IMR-90 (cell line): ENCODE measurements around the gene PRDM1. TPM values are rescaled to one million over a fixed set of nuclear protein-coding genes. Genes with fewer than 3 reads are reported as not detected.
A peak's percentile ranks its signal among the peaks of the same experiment; 100 is the strongest.

Experiments
- ATAC-seq: fragments of 200-7000 bp; cut with Tn5 transposase; 2 replicates; pipeline ENCODE4 v1.9.1; 2020; ENCODE audit warnings: low read depth, mild to moderate bottlenecking, moderate library complexity
- BruUV-seq: library from RNA; stranded (reverse); fragments of 400-500 nt; replicated peaks from 2 replicates; lab custom pipeline; 2021; lab: Mats Ljungman, UMichigan
- CTCF ChIA-PET: fragments of 300-600 bp; formaldehyde crosslinking; extraction: SDS; loops from one replicate; lab custom pipeline; 2021; ENCODE audit warnings: antibody characterized with exemption; lab: Yijun Ruan, JAX
- POLR2A ChIA-PET: fragments of 300-600 bp; sonication (Branson Sonifier 250); formaldehyde crosslinking; loops from one replicate; lab custom pipeline; 2022; ENCODE audit warnings: antibody characterized with exemption; ENCODE audit not compliant: unreplicated experiment; lab: Charles Lee
- DNase-seq: peaks from one replicate; pipeline ENCODE4 v3.0.0; 2013
- H2AFZ ChIP-seq: replicated peaks from 2 replicates; pipeline ENCODE3; 2013; ENCODE audit warnings: low read length, mild to moderate bottlenecking; ENCODE audit not compliant: poor library complexity
- H2AK5ac ChIP-seq: 2 replicates; pipeline ENCODE4 v1.6.1; 2013; ENCODE audit warnings: low read depth, low read length, inconsistent platforms
- H2AK9ac ChIP-seq: replicated peaks from 2 replicates; pipeline ENCODE3; 2013; ENCODE audit warnings: mild to moderate bottlenecking, low read depth, low read length, moderate library complexity; ENCODE audit not compliant: poor library complexity
- H2BK120ac ChIP-seq: 2 replicates; pipeline ENCODE4 v1.6.1; 2013; ENCODE audit warnings: low read depth, low read length, inconsistent platforms
- H2BK15ac ChIP-seq: 3 replicates; pipeline ENCODE4 v1.6.1; 2013; ENCODE audit warnings: low read depth, low read length, inconsistent platforms
- H2BK20ac ChIP-seq: 2 replicates; pipeline ENCODE4 v1.6.1; 2013; ENCODE audit warnings: low read depth, mild to moderate bottlenecking, inconsistent platforms, low read length, moderate library complexity
- H2BK5ac ChIP-seq: 2 replicates; pipeline ENCODE4 v1.6.1; 2013; ENCODE audit warnings: mild to moderate bottlenecking, low read depth, low read length, inconsistent platforms; ENCODE audit not compliant: poor library complexity, severe bottlenecking
- H3K14ac ChIP-seq: replicated peaks from 2 replicates; pipeline ENCODE4 v1.6.1; 2013; ENCODE audit warnings: low read depth, low read length, inconsistent platforms
- H3K18ac ChIP-seq: 2 replicates; pipeline ENCODE4 v1.6.1; 2013; ENCODE audit warnings: low read depth, low read length, control low read depth
- H3K23ac ChIP-seq: 2 replicates; pipeline ENCODE4 v1.6.1; 2013; ENCODE audit warnings: low read depth, low read length, inconsistent platforms
- H3K27ac ChIP-seq: 2 replicates; pipeline ENCODE4 v1.5.1; 2013; ENCODE audit warnings: mild to moderate bottlenecking, control low read depth, low read length; ENCODE audit not compliant: insufficient read depth
- H3K27me3 ChIP-seq: 2 replicates; pipeline ENCODE4 v1.6.1; 2013; ENCODE audit warnings: low read length; ENCODE audit not compliant: control insufficient read depth, insufficient read depth
- H3K36me3 ChIP-seq: 2 replicates; pipeline ENCODE4 v1.6.1; 2013; ENCODE audit warnings: low read length, mixed read lengths; ENCODE audit not compliant: control insufficient read depth, insufficient read depth
- H3K4ac ChIP-seq: 2 replicates; pipeline ENCODE4 v1.6.1; 2013; ENCODE audit warnings: low read depth, low read length, inconsistent platforms
- H3K4me1 ChIP-seq: 2 replicates; pipeline ENCODE4 v1.6.1; 2013; ENCODE audit warnings: low read length, mixed read lengths; ENCODE audit not compliant: control insufficient read depth, insufficient read depth
- H3K4me2 ChIP-seq: 2 replicates; pipeline ENCODE4 v1.6.1; 2013; ENCODE audit warnings: low read depth, mild to moderate bottlenecking, control low read depth, low read length, moderate library complexity
- H3K4me3 ChIP-seq: 2 replicates; pipeline ENCODE4 v1.5.1; 2013; ENCODE audit warnings: low read depth, mild to moderate bottlenecking, control low read depth, low read length, moderate library complexity; ENCODE audit not compliant: insufficient read depth
- H3K56ac ChIP-seq: 2 replicates; pipeline ENCODE4 v1.6.1; 2013; ENCODE audit warnings: low read length, inconsistent platforms; ENCODE audit not compliant: insufficient read depth; ENCODE audit errors: extremely low read depth
- H3K79me1 ChIP-seq, 2 experiments: 2 replicates each; pipeline ENCODE4 v1.6.1; 2013; ENCODE audit warnings: low read length in 2 of 2, inconsistent platforms in 1 of 2, low read depth in 1 of 2
- H3K9ac ChIP-seq: 2 replicates; pipeline ENCODE4 v1.6.1; 2013; ENCODE audit warnings: low read depth, low read length, control low read depth
- H3K9me1 ChIP-seq: 2 replicates; pipeline ENCODE4 v1.6.1; 2013; ENCODE audit warnings: low read length, inconsistent platforms; ENCODE audit not compliant: insufficient read depth
- H3K9me3 ChIP-seq: 2 replicates; pipeline ENCODE4 v1.6.1; 2013; ENCODE audit warnings: low read length; ENCODE audit not compliant: control insufficient read depth, insufficient read depth
- H4K20me1 ChIP-seq: 2 replicates; pipeline ENCODE4 v1.6.1; 2013; ENCODE audit warnings: low read length, inconsistent platforms; ENCODE audit not compliant: insufficient read depth
- H4K5ac ChIP-seq: 2 replicates; pipeline ENCODE4 v1.6.1; 2013; ENCODE audit warnings: mild to moderate bottlenecking, low read depth, low read length, control low read depth
- H4K8ac ChIP-seq, 2 experiments: 2 replicates each; pipeline ENCODE4 v1.6.1; 2013; ENCODE audit warnings: low read depth in 2 of 2, low read length in 2 of 2, control low read depth in 1 of 2, inconsistent platforms in 1 of 2
- H4K91ac ChIP-seq: 2 replicates; pipeline ENCODE4 v1.6.1; 2013; ENCODE audit warnings: low read depth, low read length, inconsistent platforms; ENCODE audit not compliant: insufficient read depth
- BHLHE40 ChIP-seq: fragments of 150-350 bp; IDR thresholded peaks from 2 replicates; pipeline ENCODE4 v1.6.1; 2016; ENCODE audit warnings: mild to moderate bottlenecking, low read depth, low read length
- CEBPB ChIP-seq: IDR thresholded peaks from 2 replicates; pipeline ENCODE4 v1.6.1; 2012; ENCODE audit warnings: low read depth, low read length, improper control_type of control experiment
- FOS ChIP-seq: fragments of 150-350 bp; IDR thresholded peaks from 2 replicates; pipeline ENCODE4 v1.6.1; 2016; ENCODE audit warnings: low read depth, low read length
- MAFK ChIP-seq: IDR thresholded peaks from 2 replicates; pipeline ENCODE4 v1.6.1; 2012; ENCODE audit warnings: low read depth, low read length, improper control_type of control experiment
- MAZ ChIP-seq: IDR thresholded peaks from 2 replicates; pipeline ENCODE4 v1.6.1; 2012; ENCODE audit warnings: low read depth, mild to moderate bottlenecking, low read length, improper control_type of control experiment, moderate library complexity, borderline replicate concordance
- MXI1 ChIP-seq: IDR thresholded peaks from 2 replicates; pipeline ENCODE4 v1.6.1; 2012; ENCODE audit warnings: low read depth, mild to moderate bottlenecking, low read length, moderate library complexity, borderline replicate concordance
- NFE2L2 ChIP-seq: fragments of 150-350 bp; IDR thresholded peaks from 2 replicates; pipeline ENCODE4 v1.6.1; 2016; ENCODE audit warnings: low read depth, mild to moderate bottlenecking, low read length
- POLR2A ChIP-seq: IDR thresholded peaks from 2 replicates; pipeline ENCODE4 v1.6.1; 2012; ENCODE audit warnings: mild to moderate bottlenecking, low read depth, low read length
- RAD21 ChIP-seq: IDR thresholded peaks from 2 replicates; pipeline ENCODE4 v1.6.1; 2012; ENCODE audit warnings: low read length, improper control_type of control experiment
- RCOR1 ChIP-seq: IDR thresholded peaks from 2 replicates; pipeline ENCODE4 v1.6.1; 2012; ENCODE audit warnings: mild to moderate bottlenecking, low read length, improper control_type of control experiment; ENCODE audit not compliant: insufficient replicate concordance
- RFX5 ChIP-seq: IDR thresholded peaks from 2 replicates; pipeline ENCODE4 v1.8.0; 2012; ENCODE audit warnings: low read depth, mild to moderate bottlenecking, low read length, moderate library complexity
- SMC3 ChIP-seq: fragments of 150-350 bp; IDR thresholded peaks from 2 replicates; pipeline ENCODE4 v1.6.1; 2016; ENCODE audit warnings: low read depth, mild to moderate bottlenecking, antibody characterized with exemption, low read length, moderate library complexity
- WGBS, 2 experiments: methylation state at CpG; one replicate each; pipeline versions ENCODE4 v1.1.5 to v1.1.7; 2013; ENCODE audit warnings: missing lambda C conversion rate in 2 of 2; ENCODE audit not compliant: insufficient read length in 1 of 2; ENCODE audit errors: extremely low coverage in 2 of 2; 5-methylcytosine and 5-hydroxymethylcytosine counted together
- dilution Hi-C: fragments of 300-500 bp; cut with HindIII; formaldehyde crosslinking; loops from one replicate; pipeline ENCODE4 v1.14.3; 2018; ENCODE audit warnings: low sequenced_read_pairs; ENCODE audit not compliant: unreplicated experiment
- in situ Hi-C: fragments of 300-500 bp; cut with MboI; formaldehyde crosslinking; loops from 3 replicates; pipeline ENCODE4 v1.14.3; 2019; ENCODE audit warnings: low sequenced_read_pairs, inconsistent platforms, mixed read lengths
- intact Hi-C: fragments of 100-400 bp; cut with micrococcal nuclease; formaldehyde crosslinking; loops from 2 replicates; pipeline ENCODE4 v1.10.0; 2022
- polyA plus RNA-seq, 3 experiments: library from polyadenylated mRNA; depleted of rRNA; stranded (reverse); fragments of >200 nt; gene quantifications; 2 replicates each; pipeline ENCODE4 v1.2.3, GENCODE V29; 2012; ENCODE audit warnings: low replicate concordance in 1 of 3
- total RNA-seq: library from RNA; depleted of rRNA; stranded (reverse); fragments of >200 nt; gene quantifications from 2 replicates; pipeline ENCODE4 v1.2.3, GENCODE V29; 2012
- TF ChIP-seq, protein P1 (sequence below): fragments of 150-350 bp; IDR thresholded peaks from 2 replicates; pipeline ENCODE4 v1.6.1; 2016; ENCODE audit warnings: low read depth, mild to moderate bottlenecking, low read length, moderate library complexity, borderline replicate concordance
- TF ChIP-seq, protein P2 (sequence below): conservative IDR thresholded peaks from 2 replicates; pipeline ENCODE4 v1.5.1; 2012; ENCODE audit warnings: mild to moderate bottlenecking, low read depth, low read length, improper control_type of control experiment
- TF ChIP-seq, protein P3 (sequence below): fragments of 150-350 bp; IDR thresholded peaks from 2 replicates; pipeline ENCODE4 v1.6.1; 2017; ENCODE audit warnings: mild to moderate bottlenecking, antibody characterized with exemption, low read length, low read depth

PRDM1 gene
- total and polyA plus RNA-seq, 2 of the 4 experiments (the other 2 are of a cell fraction): 2.3 to 3.0 TPM

GRCh38 chr6:106135911-106136571 is 49.9 kb downstream of the PRDM1 start:
- Histone ChIP-seq H3K27ac (no peak overlapping the region), H2BK5ac (no peak overlapping the region)
- dilution Hi-C loops: no loop called here

More at GRCh38 chr6:106135911-106136571, 49.9 kb downstream of the PRDM1 start:
- Histone ChIP-seq H2BK20ac (no peak overlapping the region), H4K5ac (no peak overlapping the region), H3K9me1 (no peaks in the 10 kb centered on the region), H3K14ac (no peak overlapping the region), H3K4me3 (no peak overlapping the region), H4K91ac (no peak overlapping the region), H3K18ac (no peak overlapping the region), H2AK9ac (no peak overlapping the region), H3K4ac (0 out of 2 replicates have a peak overlapping the region, but pooled peaks have one; percentile 3), H3K23ac (no peak overlapping the region), H4K8ac (no peak overlapping the region), H3K56ac (no peak overlapping the region), H3K4me1 (peaks cover 6% of the 10 kb centered on the region), H2AFZ (no peak overlapping the region), H4K20me1 (no peaks in the 10 kb centered on the region), H2BK15ac (no peak overlapping the region), H3K9ac (no peak overlapping the region), H3K79me1 (no peaks in the 10 kb centered on the region), H3K27me3 (no peaks in the 10 kb centered on the region), H2AK5ac (no peak overlapping the region), H3K36me3 (no peaks in the 10 kb centered on the region), H3K4me2 (no peak overlapping the region), H2BK120ac (no peak overlapping the region), H3K9me3 (no peaks in the 10 kb centered on the region)
- TF ChIP-seq, protein P1, sequence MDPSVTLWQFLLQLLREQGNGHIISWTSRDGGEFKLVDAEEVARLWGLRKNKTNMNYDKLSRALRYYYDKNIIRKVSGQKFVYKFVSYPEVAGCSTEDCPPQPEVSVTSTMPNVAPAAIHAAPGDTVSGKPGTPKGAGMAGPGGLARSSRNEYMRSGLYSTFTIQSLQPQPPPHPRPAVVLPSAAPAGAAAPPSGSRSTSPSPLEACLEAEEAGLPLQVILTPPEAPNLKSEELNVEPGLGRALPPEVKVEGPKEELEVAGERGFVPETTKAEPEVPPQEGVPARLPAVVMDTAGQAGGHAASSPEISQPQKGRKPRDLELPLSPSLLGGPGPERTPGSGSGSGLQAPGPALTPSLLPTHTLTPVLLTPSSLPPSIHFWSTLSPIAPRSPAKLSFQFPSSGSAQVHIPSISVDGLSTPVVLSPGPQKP: no peak
- TF ChIP-seq MAZ (no peak), CEBPB (no peak), RFX5 (no peak), MXI1 (no peak), NFE2L2 (no peak), RCOR1 (no peak), MAFK (no peak), SMC3 (no peak), POLR2A (no peak), FOS (no peak), BHLHE40 (no peak), RAD21 (no peak)
- TF ChIP-seq, protein P2, sequence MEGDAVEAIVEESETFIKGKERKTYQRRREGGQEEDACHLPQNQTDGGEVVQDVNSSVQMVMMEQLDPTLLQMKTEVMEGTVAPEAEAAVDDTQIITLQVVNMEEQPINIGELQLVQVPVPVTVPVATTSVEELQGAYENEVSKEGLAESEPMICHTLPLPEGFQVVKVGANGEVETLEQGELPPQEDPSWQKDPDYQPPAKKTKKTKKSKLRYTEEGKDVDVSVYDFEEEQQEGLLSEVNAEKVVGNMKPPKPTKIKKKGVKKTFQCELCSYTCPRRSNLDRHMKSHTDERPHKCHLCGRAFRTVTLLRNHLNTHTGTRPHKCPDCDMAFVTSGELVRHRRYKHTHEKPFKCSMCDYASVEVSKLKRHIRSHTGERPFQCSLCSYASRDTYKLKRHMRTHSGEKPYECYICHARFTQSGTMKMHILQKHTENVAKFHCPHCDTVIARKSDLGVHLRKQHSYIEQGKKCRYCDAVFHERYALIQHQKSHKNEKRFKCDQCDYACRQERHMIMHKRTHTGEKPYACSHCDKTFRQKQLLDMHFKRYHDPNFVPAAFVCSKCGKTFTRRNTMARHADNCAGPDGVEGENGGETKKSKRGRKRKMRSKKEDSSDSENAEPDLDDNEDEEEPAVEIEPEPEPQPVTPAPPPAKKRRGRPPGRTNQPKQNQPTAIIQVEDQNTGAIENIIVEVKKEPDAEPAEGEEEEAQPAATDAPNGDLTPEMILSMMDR: no peak
- TF ChIP-seq, protein P3, sequence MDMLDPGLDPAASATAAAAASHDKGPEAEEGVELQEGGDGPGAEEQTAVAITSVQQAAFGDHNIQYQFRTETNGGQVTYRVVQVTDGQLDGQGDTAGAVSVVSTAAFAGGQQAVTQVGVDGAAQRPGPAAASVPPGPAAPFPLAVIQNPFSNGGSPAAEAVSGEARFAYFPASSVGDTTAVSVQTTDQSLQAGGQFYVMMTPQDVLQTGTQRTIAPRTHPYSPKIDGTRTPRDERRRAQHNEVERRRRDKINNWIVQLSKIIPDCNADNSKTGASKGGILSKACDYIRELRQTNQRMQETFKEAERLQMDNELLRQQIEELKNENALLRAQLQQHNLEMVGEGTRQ: no peak
- ATAC-seq (no peak), DNase-seq (no peak)
- in situ Hi-C loops: no loop called here
- POLR2A ChIA-PET: no interaction called here
- WGBS, 2 experiments: 94% methylated on average over 6 of the region's 16 CpGs; no CpG with 5 or more reads in 1 of the 2 experiments
- no TSS peak for BruUV-seq
- intact Hi-C loops: no loop called here
- CTCF ChIA-PET: interaction anchor here (0.7 kb wide), 1 partner anchor 55 kb away, joined by 4 read pairs; no protein-coding TSS in a partner anchor
